RCC 7860 (cell line): ENCODE measurements around the gene NUP214.
"Not testable (repeated sequence)": the region's sequence is repeated elsewhere in the genome, so short reads cannot be mapped to it uniquely, and the experiment has no call there.

Source experiments
- DNase-seq: peaks from one replicate; pipeline ENCODE4 v3.0.0-alpha.2; 2015; ENCODE audit warnings: low spot score
- FAIRE-seq: peaks from 2 replicates; lab custom pipeline; 2012; peaks lifted over from hg19 to GRCh38; lab: Jason Lieb, UNC

NUP214 gene

DNA sequence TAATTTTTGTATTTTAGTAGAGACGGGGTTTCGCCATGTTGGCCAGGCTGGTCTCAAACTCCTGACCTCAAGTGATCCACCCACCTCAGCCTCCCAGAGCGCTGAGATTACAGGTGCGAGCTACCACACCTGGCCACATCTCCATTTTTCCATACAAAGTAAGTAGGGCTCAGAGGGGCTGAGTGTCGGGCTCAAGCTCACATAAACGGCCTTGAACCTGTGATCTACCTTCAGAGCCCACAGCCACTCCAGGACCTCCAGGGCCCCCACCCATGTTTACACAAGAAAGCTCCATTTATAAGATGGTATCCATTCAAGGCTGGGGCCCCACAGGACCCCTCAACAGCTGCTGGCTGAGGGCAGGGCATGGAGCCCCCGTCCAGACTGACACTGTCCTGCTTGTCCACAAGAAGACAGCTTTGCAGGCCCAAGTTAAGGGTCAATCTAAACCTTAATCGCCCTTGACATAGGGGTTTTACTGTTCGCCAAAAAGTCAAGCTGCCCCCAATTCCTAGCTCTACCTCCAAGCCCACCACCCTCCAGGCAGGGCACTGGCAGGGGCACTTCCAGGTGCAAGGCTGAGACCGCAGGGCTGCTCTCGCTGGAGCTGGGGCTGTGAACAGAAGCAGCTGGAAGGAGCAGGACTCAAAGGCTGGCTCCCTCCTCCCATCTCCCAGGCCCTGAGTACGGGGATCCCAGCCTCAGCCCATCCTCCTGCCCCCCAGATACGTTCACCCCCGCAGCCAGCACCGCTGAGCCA, 132.1 kb downstream of the NUP214 start:
- DNase-seq, result no peak

DNA sequence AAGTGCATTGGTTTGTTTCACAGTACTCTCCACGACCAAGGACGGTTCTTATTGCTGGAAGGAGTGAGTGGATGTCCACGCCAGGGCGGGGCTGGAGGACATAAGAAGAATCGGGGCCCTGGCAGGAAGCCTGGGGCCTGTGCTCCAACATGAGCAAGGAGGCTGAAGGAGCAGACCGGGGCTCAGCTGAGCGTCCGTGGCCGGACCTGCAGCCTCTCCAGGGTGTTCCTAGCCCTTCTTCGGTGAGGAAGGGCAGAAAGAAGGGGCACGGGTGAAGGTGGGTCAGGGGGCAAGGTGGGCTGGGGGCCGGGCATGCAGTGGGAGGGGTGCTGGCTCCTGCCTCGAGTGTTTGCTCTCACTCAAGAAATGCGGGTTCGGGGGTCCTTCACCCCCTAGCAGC, 132.8 kb downstream of the NUP214 start:
- no peak for FAIRE-seq
- no peak for DNase-seq

More for the DNA sequence above, 132.1 kb downstream of the NUP214 start:
- no peak for FAIRE-seq

DNA sequence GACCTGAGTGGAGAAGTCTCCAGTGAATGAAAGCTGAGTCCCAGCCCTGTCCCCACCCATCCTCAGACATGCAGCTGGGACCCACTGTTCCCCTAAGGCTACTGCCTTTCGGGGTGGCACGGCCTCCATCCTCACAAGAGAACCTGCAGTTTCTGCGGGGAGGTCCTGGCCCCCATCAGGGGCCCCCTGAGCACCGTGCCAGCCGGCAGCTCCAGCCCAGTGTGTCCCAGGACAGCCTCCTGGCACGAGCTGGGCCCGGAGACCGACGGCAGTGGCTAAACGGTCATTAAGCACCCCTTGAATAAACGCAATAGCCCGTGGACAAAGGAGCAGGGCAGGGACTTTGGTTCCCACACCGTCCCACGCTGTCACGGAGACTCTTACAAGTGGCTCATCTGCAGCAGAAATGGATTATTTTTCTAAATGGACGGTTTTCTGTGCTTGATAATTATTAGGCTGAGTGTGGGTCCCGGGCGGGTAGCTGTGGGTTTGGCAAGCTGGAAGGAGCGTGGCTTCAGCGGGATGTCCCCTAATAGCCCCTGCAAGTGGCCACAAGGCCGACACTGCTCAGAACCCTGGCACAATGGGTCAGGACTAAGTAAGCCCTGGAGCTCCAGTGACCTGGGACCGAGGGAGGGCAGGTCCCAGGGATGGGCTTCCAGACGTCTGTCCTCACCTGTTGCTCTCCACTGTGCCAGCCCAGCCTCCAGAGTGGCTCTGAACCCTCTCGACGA, 133.5 kb downstream of the NUP214 start:
- DNase-seq (no peak), FAIRE-seq (no peak)

DNA sequence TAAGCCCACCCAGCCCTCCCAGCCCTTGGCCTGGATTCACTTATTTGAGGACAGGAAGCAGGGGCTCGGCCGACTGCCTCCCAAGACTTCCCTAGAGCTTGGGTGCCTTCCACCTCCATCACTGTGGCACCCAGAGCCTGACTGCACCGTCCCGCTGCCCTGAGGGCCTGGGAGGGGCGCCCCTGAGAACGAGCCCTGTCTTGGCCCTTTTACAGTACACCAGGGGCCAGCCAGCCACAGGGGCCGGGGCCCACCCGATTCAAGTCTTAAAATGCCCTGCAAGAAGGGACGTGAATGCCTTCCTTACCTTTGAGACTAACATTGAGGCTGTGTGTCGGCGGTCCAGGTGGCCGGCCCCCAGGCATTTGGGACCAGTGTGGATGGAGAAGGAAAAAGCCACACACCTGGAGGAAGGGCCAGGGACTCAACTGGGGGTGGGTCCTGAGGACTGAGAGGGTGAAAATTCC, 134.1 kb downstream of the NUP214 start:
- DNase-seq (no peak), FAIRE-seq (no peak)

DNA sequence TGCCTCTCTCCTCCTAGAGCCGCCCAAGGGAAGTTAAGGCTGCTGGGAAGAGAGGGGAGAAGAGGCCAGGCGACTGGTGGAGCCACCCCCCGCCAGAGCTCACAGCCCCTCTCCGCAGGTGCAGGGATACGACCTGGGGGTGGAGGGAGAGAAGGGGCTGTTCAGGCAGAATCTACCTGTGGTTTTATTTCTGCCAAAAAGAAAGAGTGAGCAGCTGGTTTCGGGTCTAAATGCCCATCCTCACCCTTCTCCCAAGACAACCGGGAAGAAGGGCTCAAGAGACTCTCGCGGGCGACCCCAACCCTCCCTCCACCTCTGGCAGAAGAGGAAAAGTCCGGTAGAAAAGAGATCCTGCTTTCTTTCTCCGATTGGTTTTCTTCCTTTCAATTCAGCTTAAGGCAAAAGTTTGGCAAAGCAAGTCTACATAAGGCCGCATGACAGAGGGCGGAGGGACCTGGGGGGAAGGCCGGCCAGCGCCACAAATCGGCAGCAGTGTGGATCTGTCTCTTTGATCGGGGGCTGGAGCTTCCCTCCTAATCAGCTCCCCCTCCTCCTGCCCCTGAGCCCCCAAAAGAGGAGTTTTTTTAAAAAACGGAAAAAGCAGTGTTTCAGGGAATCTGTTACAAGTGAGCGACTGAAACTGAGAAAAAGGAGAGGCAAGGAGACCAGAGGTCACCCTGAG, 134.7 kb downstream of the NUP214 start:
- no peak for DNase-seq
- FAIRE-seq, result no peak

DNA sequence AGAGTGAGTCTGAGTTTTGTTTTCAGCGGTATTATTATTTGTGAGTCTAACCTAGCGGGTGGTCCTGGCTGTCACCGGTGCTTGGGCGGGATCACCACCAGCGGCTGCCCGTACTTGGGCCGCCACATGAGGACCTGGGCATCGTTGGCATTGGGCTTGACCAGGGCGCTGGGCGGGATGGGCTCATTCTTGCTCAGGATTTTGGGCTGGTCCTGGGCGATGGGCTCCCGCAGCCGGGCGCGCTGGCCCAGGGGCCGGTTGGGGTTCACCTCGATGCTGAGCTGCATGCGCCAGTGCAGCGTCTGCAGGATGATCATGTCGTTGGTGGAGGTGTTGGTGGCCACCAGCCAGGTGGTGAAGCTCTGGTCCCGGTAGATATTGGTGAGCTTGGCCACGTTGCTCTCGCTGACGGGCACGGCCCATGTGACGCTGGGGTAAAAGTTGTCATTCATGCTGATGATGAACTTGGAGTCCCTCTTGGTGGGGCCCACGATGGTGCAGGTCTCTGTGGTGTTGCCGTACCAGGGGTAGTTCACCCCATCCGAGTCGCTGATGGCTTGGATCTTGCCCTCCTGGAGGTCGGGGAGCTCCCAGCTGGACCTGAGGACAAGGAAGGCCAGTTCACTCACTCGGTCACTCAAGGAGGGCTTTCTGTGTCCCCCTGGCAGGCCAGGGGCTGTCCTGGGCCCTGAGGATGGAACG, 135.5 kb downstream of the NUP214 start:
- FAIRE-seq, result no peak

DNA sequence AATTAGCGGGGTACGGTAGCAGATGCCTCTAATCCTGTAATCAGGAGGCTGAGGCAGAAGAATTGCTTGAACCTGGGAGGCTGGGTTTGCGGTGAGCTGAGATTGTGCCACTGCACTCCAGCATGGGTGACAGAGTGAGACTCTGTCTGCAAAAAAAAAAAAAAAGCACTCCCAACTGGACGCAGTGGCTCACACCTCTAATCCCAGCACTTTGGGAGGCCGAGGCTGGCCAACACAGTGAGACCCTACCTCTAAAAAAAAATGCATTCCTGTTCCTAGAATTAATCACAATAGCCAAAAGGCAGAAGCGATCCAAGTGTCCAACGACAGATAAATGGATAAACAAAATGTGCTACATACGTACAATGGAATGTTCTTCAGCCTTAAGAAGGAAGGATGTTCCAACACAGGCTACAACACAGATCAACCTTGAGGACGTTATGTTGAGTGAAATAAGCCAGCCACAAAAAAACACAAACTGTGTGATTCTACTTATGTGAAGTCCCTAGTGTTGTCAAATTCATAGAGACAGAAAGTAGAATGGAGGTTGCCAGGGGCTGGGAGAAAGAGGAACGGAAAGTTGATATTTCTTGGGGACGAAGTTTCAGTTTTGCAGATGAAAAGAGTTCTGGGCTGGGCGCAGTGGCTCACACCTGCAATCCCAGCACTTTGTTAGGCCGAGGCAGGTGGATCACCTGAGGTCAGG, 137.1 kb downstream of the NUP214 start:
- no peak for DNase-seq
- no peak for FAIRE-seq

More for the DNA sequence above, 135.5 kb downstream of the NUP214 start:
- DNase-seq, result no peak

DNA sequence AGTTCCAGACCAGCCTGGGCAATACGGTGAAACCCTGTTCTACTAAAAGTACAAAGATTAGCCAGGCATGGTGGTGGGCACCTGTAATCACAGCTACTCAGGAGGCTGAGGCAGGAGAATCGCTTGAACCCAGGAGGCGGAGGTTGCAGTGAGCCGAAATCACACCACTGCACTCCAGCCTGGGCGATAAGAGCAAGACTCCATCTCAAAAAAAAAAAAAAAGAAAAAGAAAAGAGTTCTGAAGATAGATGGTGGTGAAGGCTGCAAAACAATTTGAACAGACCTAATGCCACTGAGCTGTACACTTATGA, 137.6 kb downstream of the NUP214 start:
- FAIRE-seq, DNase-seq: not testable (repeated sequence)

DNA sequence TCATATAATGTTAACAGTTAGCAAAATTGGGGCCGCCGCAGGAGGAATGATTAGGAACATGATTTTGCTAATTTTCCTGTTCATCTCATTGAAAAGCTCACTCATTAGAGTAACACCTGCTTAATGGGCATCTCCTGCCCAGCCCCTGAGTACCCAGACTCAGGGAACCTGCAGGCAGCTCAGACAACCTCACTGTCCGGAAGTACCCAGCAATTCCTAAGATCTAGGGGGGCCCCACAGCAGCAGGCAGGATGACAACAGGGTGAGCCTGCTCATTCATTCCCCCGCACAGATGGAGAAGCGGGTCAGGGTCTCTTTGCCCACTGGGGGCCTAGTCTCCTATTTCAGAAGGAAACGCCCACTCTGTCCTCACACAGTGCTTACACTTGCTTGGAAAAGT, 138.3 kb downstream of the NUP214 start:
- no peak for DNase-seq

DNA sequence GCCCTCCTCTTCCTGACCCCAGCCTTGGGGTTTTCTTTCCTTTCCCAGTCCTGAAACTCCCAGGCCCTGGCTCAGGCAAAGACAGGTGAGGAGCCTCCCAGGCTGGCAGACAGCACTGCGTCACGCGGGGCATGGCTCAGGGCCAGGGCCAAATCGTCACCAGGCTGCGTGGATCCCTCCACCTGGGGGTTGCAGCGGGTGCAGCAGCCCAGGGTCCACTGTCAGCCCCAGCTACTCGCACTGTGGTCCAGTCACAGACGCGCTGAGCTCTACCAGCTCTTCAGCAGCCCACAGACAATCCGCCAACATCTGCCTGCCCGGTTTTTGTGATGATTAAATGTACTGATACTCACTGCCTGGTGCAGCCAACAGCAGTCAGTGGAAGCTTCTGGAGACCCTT, 138.8 kb downstream of the NUP214 start:
- FAIRE-seq (no peak), DNase-seq (no peak)

More for the DNA sequence above, 138.3 kb downstream of the NUP214 start:
- FAIRE-seq, result no peak

DNA sequence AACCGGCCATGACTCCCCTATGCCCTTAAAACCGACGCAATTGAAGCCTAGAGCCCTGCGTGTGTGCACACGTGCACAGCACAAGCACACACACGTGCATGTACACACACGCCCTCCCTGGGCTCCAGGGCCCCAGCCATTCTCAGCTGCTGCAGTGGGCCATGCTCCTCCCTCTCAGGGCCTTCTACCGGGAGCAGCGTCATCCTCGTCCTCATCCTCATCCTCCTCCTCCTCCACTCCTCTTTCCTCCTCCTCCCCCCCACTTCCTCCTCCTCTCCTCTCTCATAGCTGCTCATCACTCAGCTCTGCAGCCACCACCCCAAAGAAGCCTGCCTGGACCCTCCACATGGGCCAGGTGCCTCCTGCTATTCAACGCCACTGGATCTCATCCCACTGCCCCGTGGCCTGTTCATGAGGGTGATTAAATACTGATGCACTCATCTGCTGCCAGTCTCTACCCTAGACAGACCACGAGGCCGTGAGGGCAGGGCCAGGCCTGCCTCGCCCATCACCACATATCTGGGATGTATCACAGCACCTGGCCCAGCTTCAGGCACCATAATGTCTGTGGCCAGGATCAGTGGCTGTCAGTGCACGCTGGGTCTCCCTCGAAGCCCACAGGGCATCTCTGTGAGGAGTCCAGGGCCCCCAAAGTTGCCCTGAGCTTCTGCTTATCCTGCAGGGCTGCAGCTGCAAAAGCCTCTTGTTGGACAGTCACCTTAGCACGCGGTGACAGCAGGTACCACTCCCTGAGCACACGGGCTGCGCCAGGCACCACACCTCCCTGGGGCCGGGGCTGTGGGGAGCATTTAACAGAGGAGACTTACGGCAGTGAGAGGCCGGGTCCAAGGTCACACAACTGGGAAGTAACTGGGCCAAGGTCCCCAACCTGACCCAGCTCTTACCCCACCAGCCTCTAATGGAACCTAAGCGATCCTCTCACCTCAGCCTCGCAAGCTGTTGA, 141.2 kb downstream of the NUP214 start:
- no peak for FAIRE-seq
- no peak for DNase-seq

DNA sequence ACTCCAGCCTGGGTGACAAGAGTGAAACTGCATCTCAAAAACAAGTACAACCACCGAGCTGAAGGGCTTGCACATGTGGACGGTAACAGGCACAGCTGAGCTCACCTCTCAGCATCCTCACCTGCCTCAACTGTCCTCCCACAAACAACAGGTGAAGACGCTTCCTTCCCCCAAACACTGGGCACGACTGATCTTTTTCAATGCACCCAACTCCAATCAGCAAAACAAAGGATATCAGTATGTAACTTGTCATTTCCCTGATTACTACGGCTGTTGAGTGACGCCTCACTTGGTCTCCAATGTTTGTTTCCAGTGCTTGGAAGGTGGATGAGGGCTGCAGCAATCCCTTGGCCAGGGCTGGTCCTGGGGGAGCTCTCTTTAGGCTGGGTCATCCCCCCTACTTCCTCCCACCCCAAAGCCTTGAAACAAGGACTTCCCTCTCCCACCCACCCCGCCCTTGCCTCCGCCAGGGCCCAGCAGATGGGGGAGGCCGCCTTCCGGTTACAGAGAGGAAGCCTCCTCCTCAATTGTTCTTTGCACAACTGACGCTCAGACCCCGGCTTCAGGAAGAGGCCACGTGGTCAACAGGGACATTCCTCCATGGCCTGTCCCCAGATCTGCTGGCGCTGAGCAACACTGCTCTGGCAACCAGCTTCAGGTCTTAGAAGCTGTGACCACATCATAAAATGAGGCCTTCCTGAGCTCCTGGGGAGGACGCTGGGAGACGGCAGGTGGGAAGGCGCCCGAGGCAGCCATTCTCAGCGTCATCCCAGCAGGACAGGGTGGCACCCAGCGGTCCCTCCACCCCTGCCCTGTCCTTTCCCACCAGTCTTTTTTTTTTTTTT, 145.0 kb downstream of the NUP214 start:
- FAIRE-seq (no peak), DNase-seq (no peak)

DNA sequence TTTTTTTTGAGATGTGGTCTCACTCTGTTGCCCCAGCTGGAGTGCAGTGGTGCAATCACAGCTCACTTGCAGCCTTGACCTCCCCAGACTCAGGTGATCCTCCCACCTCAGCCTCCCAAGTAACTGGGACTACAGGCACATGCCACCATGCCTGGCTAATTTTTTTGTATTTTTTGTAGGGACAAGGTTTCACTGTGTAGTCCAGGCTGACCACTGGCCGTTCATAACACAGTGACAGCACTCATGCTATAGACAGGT, 145.6 kb downstream of the NUP214 start:
- DNase-seq, FAIRE-seq: not testable (repeated sequence)

DNA sequence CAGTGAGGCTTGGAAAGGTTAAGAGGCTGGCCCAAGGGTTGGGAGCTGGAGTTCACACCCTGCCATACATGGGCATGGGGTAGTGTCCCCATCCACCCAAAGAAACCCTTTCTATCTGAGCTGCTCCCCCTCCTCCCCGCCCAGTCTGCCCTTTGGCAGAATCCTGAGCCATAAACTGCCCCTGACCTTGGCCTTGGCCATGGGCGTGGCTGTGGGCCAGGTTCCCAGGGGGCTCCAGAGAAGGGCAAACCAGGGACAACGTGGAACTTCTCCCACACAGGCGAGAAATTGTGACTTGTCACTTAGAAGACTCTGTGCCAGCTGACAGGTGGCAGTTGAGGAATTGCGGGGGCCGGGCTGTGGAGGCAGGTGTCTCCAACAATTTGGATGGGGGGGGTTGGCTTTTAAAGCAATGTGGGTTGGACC, 146.1 kb downstream of the NUP214 start:
- DNase-seq (no peak), FAIRE-seq (no peak)

DNA sequence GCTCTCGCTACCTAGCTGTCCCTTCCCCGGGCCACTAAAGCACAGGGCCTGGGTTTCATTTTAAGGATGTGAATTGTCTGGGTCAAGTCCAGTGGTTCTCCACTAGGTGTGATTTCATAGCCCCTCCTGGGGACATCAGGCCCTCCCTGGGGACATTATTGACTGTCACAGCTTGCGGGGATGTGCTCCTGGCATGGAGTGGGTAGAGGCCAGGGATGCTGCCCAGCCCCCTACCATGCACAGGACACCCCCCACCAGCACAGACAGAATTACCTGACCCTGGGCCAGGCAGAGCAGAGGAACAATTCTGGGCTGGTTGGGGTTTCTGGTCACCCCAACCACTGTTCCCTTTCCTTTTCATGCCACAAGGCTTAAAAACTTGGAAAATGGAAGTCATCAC, 146.8 kb downstream of the NUP214 start:
- FAIRE-seq, result no peak
- DNase-seq, result no peak

DNA sequence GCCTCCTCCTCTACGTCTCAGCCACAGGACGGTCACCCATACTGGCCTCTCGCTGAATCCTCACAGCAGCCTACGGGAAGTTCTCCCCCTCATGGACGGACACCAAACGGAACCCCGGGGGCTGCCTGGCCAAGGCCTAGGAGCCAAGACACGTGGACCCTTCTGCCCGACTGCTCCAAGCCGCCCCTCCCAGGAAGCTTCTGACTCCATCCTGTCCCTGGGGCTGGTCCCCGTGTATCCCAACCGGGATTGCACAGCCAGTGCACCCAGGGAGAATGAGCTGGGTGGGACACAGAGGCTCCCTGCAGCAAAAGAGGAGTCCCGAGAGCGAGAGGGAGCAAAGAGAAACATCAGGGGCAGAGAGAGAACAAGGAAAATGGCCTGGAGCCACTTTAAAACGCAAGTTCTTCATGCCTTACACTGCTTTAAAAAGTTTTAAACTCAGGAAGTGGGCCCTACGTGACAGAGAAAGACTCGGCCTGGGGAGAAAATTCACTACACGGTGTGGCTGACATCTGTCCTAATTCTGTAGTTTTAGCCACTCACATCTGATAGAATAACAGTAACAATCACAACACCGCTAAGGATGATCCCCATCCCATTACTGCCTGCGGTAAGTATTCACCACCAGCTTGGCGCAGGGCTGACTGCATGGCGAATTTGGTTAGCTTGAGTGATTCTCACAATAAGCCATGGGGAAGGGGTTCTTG, 147.9 kb downstream of the NUP214 start:
- DNase-seq (no peak), FAIRE-seq (no peak)

DNA sequence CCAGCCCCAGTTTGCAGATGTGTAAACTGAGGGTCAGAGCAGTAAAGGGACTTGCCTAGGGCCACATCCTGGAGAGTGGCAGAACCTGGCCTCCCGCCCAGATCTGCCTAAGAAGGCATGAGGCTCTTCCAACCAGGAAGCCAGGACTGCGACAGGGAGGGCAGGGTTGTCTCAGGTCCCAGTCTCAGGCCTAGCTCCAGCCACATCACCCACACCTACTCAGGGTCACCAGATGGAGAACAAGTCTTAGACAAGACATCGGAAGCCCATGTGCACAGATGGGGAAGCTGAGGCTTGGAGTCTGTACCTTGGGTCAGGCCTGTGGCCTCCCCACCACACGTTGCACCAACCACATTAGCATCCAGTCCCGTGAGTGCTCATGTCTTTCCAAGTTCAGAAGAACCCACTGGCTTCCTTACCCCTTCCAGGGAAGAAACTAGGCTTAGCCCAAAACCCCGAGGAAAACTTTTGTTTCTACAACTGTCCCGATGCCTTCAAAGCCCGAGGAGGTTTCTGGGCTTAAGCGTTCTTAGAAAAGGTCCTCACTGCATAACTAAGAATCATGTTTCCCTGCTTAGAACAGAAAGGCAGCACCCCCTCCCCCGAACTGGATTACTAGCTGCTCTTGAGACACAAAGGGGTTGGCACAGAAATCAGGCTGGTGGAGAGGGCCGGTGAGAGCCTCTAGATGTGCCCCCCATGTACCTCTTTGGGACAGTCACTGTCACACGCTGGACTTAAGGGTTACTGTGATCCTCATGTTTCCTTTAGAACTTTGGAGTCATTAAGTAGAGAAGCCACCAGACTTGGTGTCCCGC, 148.7 kb downstream of the NUP214 start:
- FAIRE-seq, result no peak

More for the DNA sequence above, 148.7 kb downstream of the NUP214 start:
- no peak for DNase-seq
